A673 (cell line): ENCODE measurements around the gene TMEM255B.

ENCODE experiments used
- CTCF ChIP-seq: fragments of 300-800, 200-600 bp; sonication (generic); conservative IDR thresholded peaks from 2 replicates; pipeline ENCODE4 v1.5.1; 2017; ENCODE audit warnings: low read depth, mild to moderate bottlenecking, antibody characterized with exemption, low read length, moderate library complexity, mixed read lengths
- EZH2 ChIP-seq: fragments of 200-600 bp; sonication (generic); IDR thresholded peaks from 2 replicates; pipeline ENCODE4 v1.6.1; 2017; ENCODE audit warnings: borderline replicate concordance, low read depth, mild to moderate bottlenecking, mixed read lengths, antibody characterized with exemption, low read length; ENCODE audit not compliant: poor library complexity, severe bottlenecking

- no peak for TF ChIP-seq CTCF
- no peak for TF ChIP-seq EZH2
Observed at GRCh38 chr13:113739527-113740285, 19.3 kb upstream of the TMEM255B start.
